Measurements from ENCODE around the gene ZFAND2B. TPM values are rescaled to one million over a fixed set of nuclear protein-coding genes. Genes with fewer than 3 reads are reported as not detected.

Gene ZFAND2B
- total RNA-seq, 1 donor from 2014 or later, result 20.2 TPM

GRCh38 chr2:219204425-219205164, 2.0 kb upstream of the ZFAND2B start:
- no peak for DNase-seq (ENCODE audit: low read depth, low spot score)

- DNase-seq (ENCODE audit: low read depth, low spot score), result no peak
Observed at GRCh38 chr2:219205165-219205538, 1.4 kb upstream of the ZFAND2B start.

- DNase-seq (ENCODE audit: low read depth, low spot score), result no peak
Observed at GRCh38 chr2:219205981-219206327, 628 bp upstream of the ZFAND2B start.

GRCh38 chr2:219207134-219207883, 727 bp downstream of the ZFAND2B start:
- DNase-seq (ENCODE audit: low read depth, low spot score), result no peak

GRCh38 chr2:219207884-219208740, 1.5 kb downstream of the ZFAND2B start:
- no peak for DNase-seq (ENCODE audit: low read depth, low spot score)

GRCh38 chr2:219209236-219210195, 2.9 kb downstream of the ZFAND2B start:
- no peak for DNase-seq (ENCODE audit: low read depth, low spot score)

GRCh38 chr2:219210196-219210885, 3.8 kb downstream of the ZFAND2B start:
- DNase-seq (ENCODE audit: low read depth, low spot score), result no peak

GRCh38 chr2:219210886-219211362, 4.3 kb downstream of the ZFAND2B start:
- DNase-seq (ENCODE audit: low read depth, low spot score), result no peak

GRCh38 chr2:219213026-219213415, 6.4 kb downstream of the ZFAND2B start:
- DNase-seq (ENCODE audit: low read depth, low spot score), result no peak

GRCh38 chr2:219213486-219214071, 7.0 kb downstream of the ZFAND2B start:
- no peak for DNase-seq (ENCODE audit: low read depth, low spot score)

- no peak for DNase-seq (ENCODE audit: low read depth, low spot score)
Observed at GRCh38 chr2:219214141-219214540, 7.6 kb downstream of the ZFAND2B start.

GRCh38 chr2:219214786-219215185, 8.2 kb downstream of the ZFAND2B start:
- DNase-seq (ENCODE audit: low read depth, low spot score), result no peak

- no peak for DNase-seq (ENCODE audit: low read depth, low spot score)
Observed at GRCh38 chr2:219215871-219216534, 9.4 kb downstream of the ZFAND2B start.

- no peak for DNase-seq (ENCODE audit: low read depth, low spot score)
Observed at GRCh38 chr2:219216535-219216915, 9.9 kb downstream of the ZFAND2B start.

- no peak for DNase-seq (ENCODE audit: low read depth, low spot score)
Observed at GRCh38 chr2:219218217-219218731, 11.7 kb downstream of the ZFAND2B start.

GRCh38 chr2:219218732-219219701, 12.4 kb downstream of the ZFAND2B start, which contains the start of gene ABCB6:
Gene ABCB6, minus strand, starts transcription at chr2:219218958. Its CDS starts 285 bp downstream, at chr2:219218673.
- DNase-seq (ENCODE audit: low read depth, low spot score), result peak; percentile 67

GRCh38 chr2:219219784-219220532, 13.4 kb downstream of the ZFAND2B start:
- DNase-seq (ENCODE audit: low read depth, low spot score), result no peak
